GM18505 (cell line): Measurements from ENCODE around the gene FOXD4L3.
"Not testable (repeated sequence)": the region's sequence is repeated elsewhere in the genome, so short reads cannot be mapped to it uniquely, and the experiment has no call there.

Experiments
- ATAC-seq: cut with Tn5 transposase; IDR thresholded peaks from one replicate; pipeline ENCODE4 v1.9.1; 2021; ENCODE audit not compliant: unreplicated experiment

FOXD4L3 gene

DNA sequence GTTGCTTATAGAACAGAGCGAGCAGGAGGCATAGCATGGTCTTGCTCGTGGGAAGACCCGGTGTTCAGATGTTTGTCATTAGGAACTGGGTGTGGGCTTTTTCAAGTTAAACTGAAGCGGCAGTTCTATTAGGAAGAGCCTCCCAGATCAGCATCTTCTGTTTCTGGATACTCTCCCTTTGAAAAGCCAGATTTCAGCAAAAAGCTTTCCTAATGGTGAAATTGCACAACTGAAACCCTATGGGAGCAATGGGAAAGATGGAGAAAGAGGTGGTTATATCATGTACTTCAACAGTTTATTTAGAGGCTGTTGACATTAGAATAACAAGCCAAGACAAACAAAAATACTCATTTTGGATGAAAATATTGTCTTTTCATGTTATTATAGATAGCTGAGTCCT, 41.3 kb downstream of the FOXD4L3 start:
- ATAC-seq = not testable (repeated sequence)

DNA sequence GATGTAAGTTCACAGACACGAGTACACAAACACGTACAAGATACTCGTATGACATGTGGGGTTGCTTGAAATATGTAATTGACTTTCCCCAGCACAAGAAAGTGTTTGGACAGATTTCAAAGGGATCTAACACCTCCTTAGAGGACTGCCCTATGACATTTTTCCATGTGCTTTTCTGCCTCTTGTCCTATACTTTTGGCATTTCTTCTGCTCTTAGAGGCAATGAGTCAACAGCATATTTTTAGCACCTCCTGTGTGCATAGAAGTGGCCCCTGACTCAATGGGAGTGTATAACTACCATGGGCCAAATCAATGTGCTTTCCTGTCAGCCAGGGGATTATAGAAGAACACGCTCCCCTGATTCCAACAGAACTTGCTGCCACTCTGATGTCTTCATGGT, 49.0 kb downstream of the FOXD4L3 start:
- not testable (repeated sequence) for ATAC-seq
